Activated CD4-positive, alpha-beta T cell treated with anti-CD3 and anti-CD28 coated beads, Interleukin-2, amount 50 U/mL, for 4 hours (primary cell): ENCODE measurements around the gene ZFYVE21.

Experiments
- DNase-seq, 2 experiments: peaks; one replicate each; pipeline ENCODE4 v3.0.0-alpha.2; 2020

The ZFYVE21 gene

DNA sequence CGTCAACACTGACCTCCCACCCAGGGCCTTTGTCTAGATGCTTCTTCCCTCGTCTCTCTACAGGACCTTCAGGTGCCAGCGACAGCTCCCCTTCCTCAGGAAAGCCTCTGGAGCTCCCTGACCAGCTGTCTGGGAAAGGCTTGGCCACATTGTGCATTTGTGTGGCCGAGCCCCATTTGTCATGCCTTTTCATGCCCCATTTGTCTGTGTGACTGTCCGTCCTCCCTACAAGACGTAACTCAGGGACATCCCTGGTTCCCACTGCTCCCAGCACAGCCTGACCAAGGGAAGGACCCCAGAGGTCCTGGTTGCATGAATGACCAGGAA, 23.8 kb downstream of the ZFYVE21 start:
- no peak for DNase-seq

DNA sequence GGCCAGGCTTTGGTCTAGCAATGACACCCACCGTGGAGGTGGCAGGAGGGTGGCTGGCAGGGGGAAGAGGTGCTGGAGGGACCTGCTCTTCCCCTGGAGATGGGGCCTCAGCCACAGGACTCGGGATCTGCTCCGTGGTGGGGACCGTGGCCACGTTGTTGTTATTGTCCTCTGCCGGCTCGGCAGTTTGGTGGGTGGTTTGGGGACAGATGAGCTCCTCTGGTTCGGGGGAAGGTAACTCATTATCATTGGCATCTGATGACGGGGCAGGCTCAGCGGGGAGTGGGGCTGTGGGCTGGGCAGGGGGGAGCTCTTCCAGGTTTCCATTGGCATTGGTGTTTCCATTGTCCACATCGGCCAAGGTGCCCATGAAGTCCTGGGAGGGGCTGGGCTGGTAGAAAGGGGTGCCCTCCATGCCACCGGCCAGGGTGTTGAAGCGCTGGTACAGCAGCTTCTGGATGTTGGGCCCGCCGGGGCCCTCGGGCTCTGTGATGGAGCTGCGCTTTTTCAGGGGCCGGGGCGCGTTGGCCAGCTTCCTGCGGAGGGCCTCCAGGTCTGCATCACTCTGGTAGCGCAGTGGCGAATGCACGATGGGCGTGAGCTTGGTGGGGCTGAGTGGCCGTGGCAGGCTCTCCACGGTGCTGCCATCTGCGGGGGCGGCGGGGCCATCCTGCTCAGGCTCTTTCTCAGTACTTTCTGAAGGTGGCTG, 24.3 kb downstream of the ZFYVE21 start:
- DNase-seq: no peak

DNA sequence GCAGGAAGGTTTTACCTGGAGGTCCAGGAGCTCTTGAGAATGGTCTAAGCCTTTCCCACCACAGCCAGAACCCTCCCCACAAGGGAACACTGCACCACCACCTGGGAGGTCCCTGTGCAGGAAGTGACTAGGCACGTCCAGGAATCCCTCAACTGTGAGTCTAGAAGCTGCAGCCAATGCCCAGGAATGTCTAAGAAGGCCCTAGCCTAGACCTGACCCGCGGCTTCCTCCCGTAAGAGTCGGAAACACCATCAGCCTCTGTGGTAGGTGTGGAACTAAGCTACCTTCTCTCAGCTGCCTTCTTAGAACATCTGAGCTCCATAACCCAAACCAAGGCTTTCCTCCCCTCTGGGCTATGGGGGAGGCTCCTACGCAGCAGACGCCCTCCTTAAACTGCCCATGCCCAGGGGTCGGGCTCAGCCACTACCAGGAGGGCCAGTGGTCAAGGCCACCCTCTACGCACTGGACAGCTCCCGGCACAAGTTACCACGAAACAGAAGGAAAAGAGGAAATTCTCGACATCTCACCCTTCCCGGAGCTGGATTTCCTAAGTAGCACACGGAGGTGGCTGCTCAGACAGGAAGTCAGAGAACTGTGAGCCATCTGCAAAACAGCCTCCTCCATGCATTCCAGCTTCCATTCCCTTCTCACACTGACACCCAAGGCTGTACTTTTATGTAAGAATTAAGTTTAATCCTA, 25.5 kb downstream of the ZFYVE21 start:
- DNase-seq: no peak

DNA sequence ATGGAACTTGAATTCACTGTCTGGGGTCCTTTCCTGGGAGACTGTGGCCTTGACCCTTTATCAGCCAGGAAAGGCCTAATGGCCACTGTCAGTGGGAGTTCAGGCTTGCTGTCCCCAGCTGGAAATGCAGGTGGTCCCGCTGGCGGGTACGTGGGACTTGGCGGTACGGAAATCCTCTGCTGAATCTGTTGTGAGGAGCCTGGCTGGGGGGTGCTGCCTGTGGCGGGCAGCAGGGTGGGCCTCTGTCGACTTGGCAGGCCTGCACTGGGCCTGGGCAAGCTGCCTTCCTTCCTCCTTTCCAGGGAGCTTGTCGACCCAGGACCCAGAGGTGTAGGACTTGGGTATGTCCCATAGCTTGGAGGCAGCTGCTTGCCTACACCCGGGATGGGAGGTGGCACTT, 26.3 kb downstream of the ZFYVE21 start:
- DNase-seq: no peak

DNA sequence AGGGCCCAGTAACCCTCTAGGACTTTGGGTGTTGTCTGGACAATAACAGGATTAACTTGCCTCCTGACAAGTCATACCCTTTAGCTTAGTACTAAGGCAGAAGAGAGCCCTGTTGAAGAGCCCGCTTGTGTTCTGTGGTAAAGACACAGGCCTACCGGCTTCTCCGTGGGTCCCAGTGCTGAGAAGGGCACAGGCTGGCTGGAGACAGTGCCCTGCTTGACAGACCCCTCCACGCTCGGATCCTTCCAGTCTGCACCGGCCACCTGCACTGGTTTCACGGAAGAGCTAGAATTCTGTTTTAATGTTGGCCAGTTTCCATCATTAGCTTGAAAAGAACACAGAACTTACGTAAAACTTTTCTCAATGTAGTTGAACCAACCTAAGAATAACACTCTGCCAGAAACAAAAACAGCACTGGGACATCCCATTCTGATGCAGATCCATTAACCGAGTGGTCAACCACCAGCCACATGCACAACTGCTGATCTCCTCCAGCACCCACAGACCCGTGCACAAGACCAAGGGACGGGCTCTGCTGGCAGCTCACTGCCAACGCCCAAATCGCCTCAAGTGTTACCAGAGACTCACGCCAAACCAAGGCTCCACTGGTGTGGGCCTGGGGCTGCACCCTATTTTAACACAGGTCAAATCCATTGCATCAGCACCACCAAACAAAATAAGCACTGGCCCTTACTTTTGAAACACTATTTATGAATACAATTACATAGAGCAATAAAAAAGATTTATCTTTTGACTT, 27.1 kb downstream of the ZFYVE21 start:
- DNase-seq: no peak

DNA sequence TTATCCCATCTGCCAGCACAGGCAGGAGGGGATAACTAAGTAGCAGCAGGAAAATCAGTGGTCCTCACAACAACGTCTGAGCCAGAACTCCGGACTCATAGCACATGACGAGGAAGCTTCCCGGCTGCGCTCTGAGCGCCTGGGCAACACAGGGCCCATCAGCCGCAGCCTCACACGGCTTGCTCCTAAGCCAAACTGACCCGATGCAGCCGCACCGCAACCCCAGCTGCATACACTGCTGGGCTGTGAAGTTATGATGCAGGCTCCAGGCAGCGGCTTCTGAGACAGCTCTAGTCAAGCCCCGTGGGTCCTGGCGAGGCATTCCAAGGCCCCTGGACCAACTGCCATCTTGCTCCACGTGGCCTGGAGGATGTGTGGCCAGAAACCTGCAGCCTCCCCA, 28.1 kb downstream of the ZFYVE21 start:
- no peak for DNase-seq

DNA sequence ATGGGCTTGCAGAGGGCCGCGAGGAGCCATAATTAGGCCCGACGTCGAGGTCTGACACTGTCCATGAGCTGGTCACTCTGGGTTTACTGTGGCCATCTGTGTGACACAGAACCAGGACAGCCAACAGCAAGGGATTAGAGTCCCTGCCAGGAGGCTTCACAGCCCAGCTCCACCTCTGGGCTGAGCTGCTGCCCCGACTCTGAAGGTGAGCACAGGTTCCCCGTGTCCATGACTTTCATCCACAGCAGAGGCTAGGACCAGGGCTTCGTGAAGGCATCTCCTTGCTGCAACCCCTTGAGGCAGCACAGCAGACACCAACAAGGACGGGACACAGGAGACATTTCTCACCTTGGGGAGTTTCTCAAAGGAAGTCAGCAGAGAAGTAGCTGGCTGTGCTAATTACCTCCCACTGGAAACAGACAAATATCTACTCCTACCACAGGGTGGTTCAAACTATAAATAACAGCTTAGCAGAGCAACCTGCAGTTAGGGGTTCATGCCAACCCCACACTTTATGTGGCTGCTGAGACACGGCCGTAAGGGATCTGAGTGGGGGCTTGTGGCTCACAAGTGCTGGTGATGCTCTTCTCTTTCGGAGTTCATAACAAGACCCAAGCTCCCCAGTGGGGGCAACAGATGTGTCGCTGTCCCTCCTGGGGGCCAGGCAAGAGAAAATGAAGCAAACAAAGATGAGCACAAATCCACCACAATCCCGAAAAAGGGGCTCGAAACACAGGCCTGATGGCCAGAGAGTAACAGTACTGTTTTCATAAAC, 29.2 kb downstream of the ZFYVE21 start:
- no peak for DNase-seq

DNA sequence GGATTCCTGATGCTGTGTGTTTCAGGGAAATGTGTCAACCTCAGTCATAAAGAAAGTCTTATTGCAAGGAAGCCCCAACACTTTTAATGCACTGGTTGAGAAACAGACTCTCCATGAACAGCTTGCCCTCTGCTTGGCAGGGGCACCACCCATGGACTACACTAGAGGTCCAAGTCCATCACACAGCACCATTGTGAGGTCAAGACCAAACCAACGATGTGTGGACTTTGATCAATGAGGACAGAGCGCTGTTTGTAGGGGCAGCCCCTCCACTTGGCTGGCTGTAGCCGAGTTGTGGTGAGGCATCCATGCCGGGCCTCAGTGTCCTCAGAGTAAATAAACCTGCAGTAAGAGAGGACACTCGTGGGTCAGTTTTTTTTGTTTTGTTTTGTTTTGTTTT, 29.8 kb downstream of the ZFYVE21 start:
- no peak for DNase-seq

DNA sequence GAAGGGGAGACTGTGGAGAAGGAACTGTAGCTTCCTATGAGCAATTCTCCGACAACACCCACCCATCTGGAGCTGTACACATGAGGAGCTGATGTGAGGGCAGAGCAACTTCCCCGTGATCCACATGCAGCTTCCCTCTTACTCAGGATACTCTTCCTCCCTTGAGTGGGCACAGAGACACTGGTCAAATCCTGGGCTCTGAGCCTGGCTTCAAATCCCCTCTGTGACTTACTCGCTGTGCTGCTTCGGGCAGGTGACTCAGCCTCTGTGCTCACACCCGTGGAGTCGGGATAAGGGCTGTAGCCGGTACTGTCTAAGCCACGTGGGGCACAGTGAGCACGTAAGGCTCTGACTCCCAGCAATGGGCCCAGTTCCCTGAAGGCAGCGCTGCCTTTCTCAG, 31.1 kb downstream of the ZFYVE21 start:
- no peak for DNase-seq

DNA sequence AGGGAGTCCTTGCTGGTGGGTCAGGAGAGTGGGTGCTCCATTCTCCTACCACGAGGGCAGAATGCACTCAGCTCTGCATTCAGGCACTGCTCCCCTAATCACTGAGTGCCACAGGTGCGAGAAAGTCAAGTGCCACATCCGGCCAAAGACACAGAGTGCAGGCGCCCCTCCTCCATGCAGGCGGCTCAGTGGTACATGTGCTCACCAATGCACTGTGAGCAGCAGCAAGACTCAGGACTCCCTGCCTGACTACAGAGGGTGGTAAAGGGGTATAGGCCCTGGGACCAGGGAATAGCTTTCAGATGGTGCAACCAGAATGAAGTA, 32.9 kb downstream of the ZFYVE21 start:
- peak; percentile 14 to 26 for DNase-seq

DNA sequence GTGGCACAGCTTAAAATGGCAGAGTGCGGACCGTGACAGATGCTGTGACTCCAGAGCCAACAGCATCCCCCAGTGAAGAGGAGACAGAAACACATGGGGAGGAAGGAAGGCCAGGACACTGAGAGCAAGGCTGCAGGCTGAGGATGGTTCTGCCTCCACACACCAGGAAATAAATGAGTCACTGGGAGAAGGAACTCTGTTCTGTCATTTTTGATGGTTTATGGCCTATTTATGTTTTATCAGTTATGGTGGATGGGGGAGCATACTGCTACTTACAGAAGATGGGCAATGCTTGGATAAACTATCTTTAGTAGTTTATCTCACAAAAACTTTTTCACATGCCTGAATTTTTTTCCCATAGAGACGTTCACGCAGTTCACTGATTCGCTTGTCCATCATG, 33.8 kb downstream of the ZFYVE21 start:
- DNase-seq: no peak

DNA sequence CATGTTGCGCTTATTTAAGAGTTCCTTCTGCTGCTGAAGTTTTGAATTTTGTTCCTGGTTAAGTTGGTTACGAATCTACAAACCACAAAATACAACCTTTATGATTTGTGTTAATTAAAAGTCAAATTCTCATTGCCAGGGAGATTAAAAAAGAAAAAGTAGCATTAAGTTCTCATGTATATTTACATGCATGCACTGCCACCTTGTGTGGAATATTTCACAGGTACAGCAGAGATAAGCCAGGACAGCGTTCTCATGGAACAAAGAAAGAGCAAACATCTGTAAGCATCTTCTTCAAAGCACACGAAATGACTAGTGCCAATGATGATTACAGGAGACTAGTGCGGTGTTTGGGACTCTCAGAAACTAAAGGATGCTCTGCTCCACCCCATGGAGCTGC, 34.2 kb downstream of the ZFYVE21 start:
- no peak for DNase-seq

DNA sequence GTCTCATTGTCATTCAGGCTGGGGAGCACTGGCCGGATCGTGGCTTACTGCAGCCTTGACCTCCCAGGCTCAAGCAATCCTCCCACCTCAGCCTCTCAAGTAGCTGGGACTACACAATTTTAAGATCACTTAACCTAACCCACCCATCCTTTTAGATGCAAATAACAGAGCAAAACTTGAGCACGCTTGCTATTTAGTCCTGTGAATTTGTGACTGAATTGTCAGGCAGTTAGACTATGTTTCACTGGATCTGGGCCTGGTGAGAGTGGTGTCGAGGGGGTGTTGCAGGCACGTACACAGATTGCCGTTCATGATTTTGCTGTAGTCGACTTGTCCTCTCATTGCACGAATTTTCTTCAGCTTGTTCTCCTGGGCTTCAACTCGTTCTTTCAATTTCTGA, 38.2 kb downstream of the ZFYVE21 start:
- no peak for DNase-seq

DNA sequence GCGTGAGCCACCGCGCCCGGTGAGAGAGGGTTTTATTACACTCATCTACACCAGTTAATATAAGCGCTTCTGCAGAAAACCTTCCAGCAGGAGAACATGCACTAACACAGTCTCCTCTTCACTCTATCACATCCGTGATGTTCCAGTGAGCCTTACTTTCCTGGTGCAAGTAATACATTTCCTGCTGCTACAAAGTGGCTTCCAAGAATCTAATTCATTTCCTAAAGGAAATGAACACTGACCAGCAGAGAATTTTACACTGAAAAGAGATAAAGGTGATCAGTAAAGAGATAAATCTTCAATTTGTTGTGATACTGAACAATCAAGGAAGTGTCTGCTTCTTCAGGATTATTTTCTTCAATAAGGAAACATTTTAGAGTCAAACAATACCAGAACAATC, 39.5 kb downstream of the ZFYVE21 start:
- no peak for DNase-seq

DNA sequence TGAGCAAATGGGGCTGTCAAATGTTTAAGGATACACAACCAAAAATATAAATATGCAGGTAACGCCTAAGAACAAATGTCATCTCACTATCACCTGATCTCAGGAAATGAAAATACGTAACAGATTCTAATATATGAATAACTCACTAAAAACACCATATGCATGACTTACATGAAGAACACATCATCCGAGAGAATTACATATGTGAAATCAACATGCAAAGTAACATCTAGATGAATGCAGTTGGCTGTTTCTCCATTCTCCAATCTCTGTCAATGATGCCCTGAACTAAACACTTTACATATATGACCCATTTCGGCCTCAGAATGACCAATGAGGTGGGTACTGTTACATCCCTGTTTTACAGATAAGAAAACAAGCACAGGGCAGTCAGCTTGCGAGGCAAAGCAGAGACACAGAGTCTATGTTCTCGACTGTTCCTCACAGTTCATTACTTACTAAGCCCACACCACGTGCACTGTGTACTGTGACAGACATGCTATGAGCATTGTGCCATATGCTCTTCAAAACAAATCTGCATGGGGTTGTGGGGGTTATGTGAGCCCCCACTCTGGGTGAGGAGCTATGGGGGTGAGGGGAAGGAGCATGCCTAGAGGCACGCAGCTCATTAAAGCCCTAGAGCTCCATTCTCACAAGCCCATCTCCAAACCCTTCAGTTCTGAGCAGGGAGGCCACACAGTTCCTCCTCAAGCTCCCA, 42.6 kb downstream of the ZFYVE21 start:
- DNase-seq: no peak

DNA sequence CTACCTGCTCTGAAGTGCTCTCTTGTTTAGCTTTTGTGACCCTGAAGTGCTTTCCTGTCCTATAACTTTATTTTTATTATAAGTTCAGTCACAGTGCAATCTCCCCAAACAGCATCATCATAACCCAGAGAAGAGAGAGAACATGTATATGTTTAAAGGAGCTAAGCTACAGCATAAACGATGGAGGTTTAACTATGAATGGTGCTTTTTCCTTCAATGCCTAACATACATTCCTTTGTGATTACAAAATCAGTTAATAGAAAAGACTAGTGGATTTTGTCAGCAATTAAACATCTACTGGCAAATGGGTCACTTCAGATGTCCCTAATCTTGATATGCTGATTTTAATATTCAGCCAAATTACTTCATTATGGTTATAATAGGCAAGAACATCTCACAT, 46.4 kb downstream of the ZFYVE21 start:
- DNase-seq: no peak

DNA sequence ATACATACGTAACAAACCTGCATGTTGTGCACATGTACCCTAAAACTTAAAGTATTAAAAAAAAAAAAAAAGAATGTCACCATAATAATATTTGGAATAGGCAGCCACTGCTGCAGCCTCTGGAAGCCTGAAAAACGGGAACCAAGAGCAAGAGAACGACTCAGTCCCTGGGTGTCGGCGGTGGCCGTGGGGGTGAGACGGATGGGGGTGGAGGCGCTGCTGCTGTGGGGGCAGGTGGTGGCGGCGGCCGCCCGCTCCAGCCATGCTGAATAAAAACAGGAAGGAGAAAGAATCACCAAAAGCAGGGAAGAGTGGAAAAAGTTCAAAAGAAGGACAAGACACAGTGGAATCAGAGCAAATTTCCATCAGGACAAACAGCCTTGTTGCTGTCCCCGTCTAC, 46.9 kb downstream of the ZFYVE21 start:
- DNase-seq: no peak

DNA sequence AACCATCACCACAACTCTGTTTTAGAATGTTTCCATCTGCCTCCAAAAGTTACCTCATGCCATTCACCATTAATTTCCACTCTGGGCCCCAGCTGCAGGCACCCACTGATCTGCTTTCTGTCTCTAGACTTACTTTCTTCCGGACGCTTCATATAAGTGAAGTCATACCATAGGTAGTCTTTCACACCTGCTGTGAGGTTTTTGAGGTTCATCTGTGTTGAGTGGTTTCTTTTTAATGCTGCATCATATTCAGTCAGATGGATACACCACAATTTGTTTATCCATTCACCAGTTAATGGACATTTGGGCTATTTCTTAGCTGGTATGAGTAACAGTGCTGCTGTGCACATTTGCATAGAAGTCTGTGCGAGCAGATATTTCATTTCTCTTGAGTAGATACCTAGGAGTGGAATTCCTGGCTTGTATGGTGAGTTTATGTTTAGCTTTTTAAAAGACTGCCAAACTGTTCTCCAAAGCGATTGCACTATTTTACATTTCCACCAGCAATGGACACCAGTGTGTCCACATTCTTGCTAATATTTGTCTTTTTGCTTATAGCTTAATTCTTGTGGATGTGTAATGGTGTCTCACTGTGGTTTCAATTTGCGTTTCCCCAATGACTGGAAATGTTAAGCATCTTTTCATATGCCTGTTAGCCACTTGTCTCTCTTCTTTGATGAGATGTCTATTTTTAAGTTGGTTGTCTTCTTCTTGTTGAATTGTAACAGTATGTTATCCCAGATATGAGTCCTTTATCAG, 48.3 kb downstream of the ZFYVE21 start:
- no peak for DNase-seq

DNA sequence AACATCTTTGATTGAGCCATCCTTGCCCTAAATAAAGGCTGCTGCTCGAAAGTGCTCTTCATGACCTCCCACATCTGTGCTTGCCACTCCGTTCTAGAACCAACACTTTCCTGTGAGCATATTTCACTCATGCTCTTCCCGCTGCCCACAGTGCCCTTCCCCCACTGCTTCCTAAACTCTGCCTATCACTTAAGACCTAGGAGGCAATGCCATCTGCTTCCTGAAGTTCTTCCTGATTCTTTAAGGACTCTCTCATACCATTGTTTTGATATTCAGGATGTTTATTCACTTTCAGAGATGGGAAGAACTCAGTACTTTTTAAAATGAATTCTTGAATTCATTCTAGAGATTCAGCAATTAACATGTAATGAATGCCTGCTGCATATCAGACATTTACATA, 49.9 kb downstream of the ZFYVE21 start:
- no peak for DNase-seq

DNA sequence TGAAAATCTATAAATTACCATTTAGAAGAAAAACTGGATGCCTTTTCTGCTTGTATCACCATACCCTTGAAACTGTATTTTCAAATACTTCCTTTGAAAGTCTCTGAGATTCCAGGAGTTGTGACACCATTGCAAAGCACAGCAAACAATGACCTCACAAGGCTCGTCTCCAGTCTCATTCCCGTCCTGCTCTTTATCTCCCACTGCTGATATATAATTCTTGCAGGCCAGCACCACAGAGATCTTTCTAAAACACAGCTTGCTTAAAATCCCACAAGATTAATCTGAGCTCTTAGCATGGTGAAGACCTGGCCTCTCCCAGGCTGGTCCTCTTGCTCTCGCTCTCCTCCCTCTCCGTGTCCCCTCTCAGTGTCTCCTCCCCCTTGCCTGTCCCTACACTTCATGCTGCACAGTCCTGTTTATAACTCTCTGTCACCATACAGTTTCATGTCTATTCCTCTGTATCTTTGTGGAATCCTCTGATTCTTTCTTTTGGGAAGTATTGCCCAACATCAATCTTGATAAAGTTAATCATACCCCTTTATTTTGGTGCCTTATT, 51.8 kb downstream of the ZFYVE21 start:
- no peak for DNase-seq

DNA sequence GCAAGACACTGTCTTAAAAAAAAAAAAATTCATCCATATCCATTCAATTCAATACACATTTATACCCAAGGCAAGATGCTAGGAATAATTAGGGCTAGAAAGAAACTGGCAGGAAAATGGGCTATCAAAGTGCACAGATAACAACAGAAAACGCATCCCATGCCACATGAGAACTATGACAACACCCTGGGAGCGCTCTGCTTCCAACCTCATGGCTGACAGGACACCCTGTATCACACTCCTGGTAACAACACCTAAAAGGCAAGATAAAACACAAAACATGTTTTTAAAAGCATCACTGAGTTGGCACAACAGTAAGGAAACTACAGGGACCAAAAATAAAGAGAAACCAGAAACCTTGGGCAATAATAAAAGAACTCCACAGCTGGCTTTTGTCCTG, 54.9 kb downstream of the ZFYVE21 start:
- DNase-seq: no peak

DNA sequence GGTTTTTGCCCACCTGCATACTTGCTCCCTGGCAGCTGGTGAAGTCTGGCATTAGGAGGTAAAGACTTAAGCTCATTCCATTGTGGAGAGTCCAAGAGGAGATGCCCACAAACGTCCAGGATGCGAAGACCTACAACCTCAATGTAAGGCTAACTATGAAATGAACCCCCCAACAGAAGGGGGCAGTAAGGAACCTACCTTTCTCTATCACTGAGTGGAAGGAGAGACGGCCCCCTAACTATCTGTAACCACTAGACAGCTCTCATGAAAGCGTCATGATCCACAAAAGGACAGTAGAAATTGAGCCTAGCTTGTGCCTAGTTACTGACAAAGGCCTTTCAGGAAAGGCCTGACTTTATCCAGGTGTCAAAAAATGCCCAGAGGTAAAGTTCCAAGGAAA, 55.3 kb downstream of the ZFYVE21 start:
- DNase-seq: no peak
